SK-N-SH treated with all-trans-retinoic acid at 6 μM for 48 hours (cell line): ENCODE measurements around the gene PPP2R3C.
A peak's percentile ranks its signal among the peaks of the same experiment; 100 is the strongest.

Source experiments
- ATAC-seq: fragments of 200-7000 bp; cut with Tn5 transposase; 3 replicates; pipeline ENCODE4 v1.9.1; 2020; ENCODE audit warnings: mild to moderate bottlenecking, moderate library complexity
- ARNTL ChIP-seq: fragments of 450-650 bp; formaldehyde crosslinking; IDR thresholded peaks from 2 replicates; pipeline ENCODE4 v1.5.0; 2020; ENCODE audit warnings: low read depth, mild to moderate bottlenecking, moderate library complexity, borderline replicate concordance
- BACH2 ChIP-seq: fragments of 250-450 bp; sonication (Bioruptor Pico); IDR thresholded peaks from 2 replicates; pipeline ENCODE4 v1.9.0; 2021; ENCODE audit warnings: mild to moderate bottlenecking, borderline replicate concordance
- CREB5 ChIP-seq: fragments of 250-450 bp; sonication (Bioruptor Pico); IDR thresholded peaks from 2 replicates; pipeline ENCODE4 v1.5.1; 2020; ENCODE audit warnings: low read depth, mild to moderate bottlenecking, moderate library complexity
- CSDC2 ChIP-seq: fragments of 250-450 bp; sonication (Bioruptor Pico); IDR thresholded peaks from 2 replicates; pipeline ENCODE4 v1.5.0; 2020; ENCODE audit warnings: mild to moderate bottlenecking, moderate library complexity
- ESRRG ChIP-seq: fragments of 250-450 bp; sonication (Bioruptor Pico); IDR thresholded peaks from 2 replicates; pipeline ENCODE4 v1.6.1; 2021; ENCODE audit warnings: mild to moderate bottlenecking
- ISL1 ChIP-seq: fragments of 250-450 bp; sonication (Bioruptor Pico); IDR thresholded peaks from 2 replicates; pipeline ENCODE4 v2.1.2; 2022; ENCODE audit warnings: mild to moderate bottlenecking, moderate library complexity
- PPARA ChIP-seq: fragments of 250-450 bp; sonication (Bioruptor Pico); IDR thresholded peaks from 2 replicates; pipeline ENCODE4 v1.5.0; 2020; ENCODE audit warnings: mild to moderate bottlenecking, borderline replicate concordance
- RARB ChIP-seq: fragments of 250-450 bp; sonication (Bioruptor Pico); IDR thresholded peaks from 2 replicates; pipeline ENCODE4 v1.8.0; 2021; ENCODE audit warnings: mild to moderate bottlenecking, moderate library complexity
- SNAI2 ChIP-seq: fragments of 250-450 bp; sonication (Bioruptor Pico); IDR thresholded peaks from 2 replicates; pipeline ENCODE4 v1.5.0; 2020; ENCODE audit warnings: mild to moderate bottlenecking, moderate library complexity
- TCF4 ChIP-seq: fragments of 250-450 bp; sonication (Bioruptor Pico); IDR thresholded peaks from 2 replicates; pipeline ENCODE4 v1.8.0; 2021; ENCODE audit warnings: mild to moderate bottlenecking, moderate library complexity, borderline replicate concordance
- TOX ChIP-seq: fragments of 250-450 bp; sonication (Bioruptor Pico); IDR thresholded peaks from 2 replicates; pipeline ENCODE4 v1.8.0; 2021; ENCODE audit warnings: mild to moderate bottlenecking, moderate library complexity, borderline replicate concordance
- TSHZ2 ChIP-seq: fragments of 250-450 bp; sonication (Bioruptor Pico); IDR thresholded peaks from 2 replicates; pipeline ENCODE4 v1.5.0; 2020; ENCODE audit warnings: mild to moderate bottlenecking, moderate library complexity
- ZC3H10 ChIP-seq: fragments of 250-450 bp; sonication (Bioruptor Pico); IDR thresholded peaks from 2 replicates; pipeline ENCODE4 v1.5.1; 2021; ENCODE audit warnings: mild to moderate bottlenecking, moderate library complexity
- ZFP3 ChIP-seq: fragments of 250-450 bp; sonication (Bioruptor Pico); IDR thresholded peaks from 2 replicates; pipeline ENCODE4 v1.5.0; 2020; ENCODE audit warnings: mild to moderate bottlenecking, moderate library complexity
- ZNF565 ChIP-seq: fragments of 450-650 bp; formaldehyde crosslinking; conservative IDR thresholded peaks from 2 replicates; pipeline ENCODE4 v1.5.0; 2020; ENCODE audit warnings: low read depth, mild to moderate bottlenecking, moderate library complexity
- ZNF70 ChIP-seq: fragments of 450-650 bp; formaldehyde crosslinking; IDR thresholded peaks from 2 replicates; pipeline ENCODE4 v1.5.0; 2020; ENCODE audit warnings: mild to moderate bottlenecking, moderate library complexity
- ZNF8 ChIP-seq: fragments of 450-650 bp; formaldehyde crosslinking; IDR thresholded peaks from 2 replicates; pipeline ENCODE4 v1.5.0; 2020; ENCODE audit warnings: mild to moderate bottlenecking, moderate library complexity
- TF ChIP-seq, protein P1 (sequence below): fragments of 250-450 bp; sonication (Bioruptor Pico); IDR thresholded peaks from 2 replicates; pipeline ENCODE4 v1.8.0; 2020; ENCODE audit warnings: mild to moderate bottlenecking, moderate library complexity, borderline replicate concordance
- TF ChIP-seq, protein P2 (sequence below): fragments of 250-450 bp; sonication (Bioruptor Pico); IDR thresholded peaks from 2 replicates; pipeline ENCODE4 v1.5.1; 2021; ENCODE audit warnings: mild to moderate bottlenecking, moderate library complexity

PPP2R3C gene

GRCh38 chr14:35161231-35161630 lies 39.4 kb upstream of the PPP2R3C start:
- no peak for ATAC-seq
- TF ChIP-seq TSHZ2 (CRISPR knock-in tag) (no peak), ZFP3 (no peak), ZNF70 (CRISPR knock-in tag) (no peak), TCF4 (CRISPR knock-in tag) (no peak), TOX (CRISPR knock-in tag) (no peak), CSDC2 (no peak), ZNF565 (CRISPR knock-in tag) (no peak), CREB5 (no peak), RARB (CRISPR knock-in tag) (no peak)

DNA sequence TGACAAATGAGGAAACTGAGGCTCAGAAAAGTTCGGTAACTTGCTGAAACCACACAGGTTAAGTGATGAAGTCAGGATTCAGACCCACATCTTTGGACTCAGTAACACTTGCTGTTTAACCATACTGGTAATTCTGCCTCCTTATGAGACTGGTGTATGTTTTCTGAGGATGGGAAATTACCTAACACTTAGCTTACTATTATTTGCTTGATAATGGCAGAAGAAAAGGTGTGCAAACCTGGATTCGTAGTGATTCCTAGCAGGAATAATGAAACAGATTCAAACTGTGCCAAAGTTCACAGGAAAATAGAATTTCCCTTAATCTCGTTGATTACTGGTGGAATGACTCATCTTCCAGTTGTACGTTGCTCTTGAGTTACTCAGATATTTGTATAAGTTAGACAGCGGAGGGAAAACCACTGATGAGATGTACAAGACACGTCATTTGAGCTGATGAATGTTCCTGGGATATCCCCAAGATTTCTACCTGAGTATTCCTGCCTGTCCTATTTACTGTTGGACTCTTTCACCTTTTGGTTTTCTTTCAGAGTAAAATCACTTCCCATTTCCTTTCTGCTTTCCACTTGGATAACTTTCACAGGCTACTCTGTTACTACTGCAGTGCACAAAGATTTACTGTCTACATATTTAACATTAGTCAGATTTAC lies 38.1 kb upstream of the PPP2R3C start:
- TF ChIP-seq PPARA (CRISPR knock-in tag) (no peak), CREB5 (no peak), ISL1 (CRISPR knock-in tag) (0 out of 2 replicates have a peak, but pooled peaks have one; percentile 5)
- TF ChIP-seq, protein P1, sequence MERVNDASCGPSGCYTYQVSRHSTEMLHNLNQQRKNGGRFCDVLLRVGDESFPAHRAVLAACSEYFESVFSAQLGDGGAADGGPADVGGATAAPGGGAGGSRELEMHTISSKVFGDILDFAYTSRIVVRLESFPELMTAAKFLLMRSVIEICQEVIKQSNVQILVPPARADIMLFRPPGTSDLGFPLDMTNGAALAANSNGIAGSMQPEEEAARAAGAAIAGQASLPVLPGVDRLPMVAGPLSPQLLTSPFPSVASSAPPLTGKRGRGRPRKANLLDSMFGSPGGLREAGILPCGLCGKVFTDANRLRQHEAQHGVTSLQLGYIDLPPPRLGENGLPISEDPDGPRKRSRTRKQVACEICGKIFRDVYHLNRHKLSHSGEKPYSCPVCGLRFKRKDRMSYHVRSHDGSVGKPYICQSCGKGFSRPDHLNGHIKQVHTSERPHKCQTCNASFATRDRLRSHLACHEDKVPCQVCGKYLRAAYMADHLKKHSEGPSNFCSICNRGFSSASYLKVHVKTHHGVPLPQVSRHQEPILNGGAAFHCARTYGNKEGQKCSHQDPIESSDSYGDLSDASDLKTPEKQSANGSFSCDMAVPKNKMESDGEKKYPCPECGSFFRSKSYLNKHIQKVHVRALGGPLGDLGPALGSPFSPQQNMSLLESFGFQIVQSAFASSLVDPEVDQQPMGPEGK (CRISPR knock-in tag): no peak
- TF ChIP-seq, protein P2, sequence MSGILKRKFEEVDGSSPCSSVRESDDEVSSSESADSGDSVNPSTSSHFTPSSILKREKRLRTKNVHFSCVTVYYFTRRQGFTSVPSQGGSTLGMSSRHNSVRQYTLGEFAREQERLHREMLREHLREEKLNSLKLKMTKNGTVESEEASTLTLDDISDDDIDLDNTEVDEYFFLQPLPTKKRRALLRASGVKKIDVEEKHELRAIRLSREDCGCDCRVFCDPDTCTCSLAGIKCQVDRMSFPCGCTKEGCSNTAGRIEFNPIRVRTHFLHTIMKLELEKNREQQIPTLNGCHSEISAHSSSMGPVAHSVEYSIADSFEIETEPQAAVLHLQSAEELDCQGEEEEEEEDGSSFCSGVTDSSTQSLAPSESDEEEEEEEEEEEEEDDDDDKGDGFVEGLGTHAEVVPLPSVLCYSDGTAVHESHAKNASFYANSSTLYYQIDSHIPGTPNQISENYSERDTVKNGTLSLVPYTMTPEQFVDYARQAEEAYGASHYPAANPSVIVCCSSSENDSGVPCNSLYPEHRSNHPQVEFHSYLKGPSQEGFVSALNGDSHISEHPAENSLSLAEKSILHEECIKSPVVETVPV (CRISPR knock-in tag): no peak
- peak; percentile 92 for ATAC-seq

DNA sequence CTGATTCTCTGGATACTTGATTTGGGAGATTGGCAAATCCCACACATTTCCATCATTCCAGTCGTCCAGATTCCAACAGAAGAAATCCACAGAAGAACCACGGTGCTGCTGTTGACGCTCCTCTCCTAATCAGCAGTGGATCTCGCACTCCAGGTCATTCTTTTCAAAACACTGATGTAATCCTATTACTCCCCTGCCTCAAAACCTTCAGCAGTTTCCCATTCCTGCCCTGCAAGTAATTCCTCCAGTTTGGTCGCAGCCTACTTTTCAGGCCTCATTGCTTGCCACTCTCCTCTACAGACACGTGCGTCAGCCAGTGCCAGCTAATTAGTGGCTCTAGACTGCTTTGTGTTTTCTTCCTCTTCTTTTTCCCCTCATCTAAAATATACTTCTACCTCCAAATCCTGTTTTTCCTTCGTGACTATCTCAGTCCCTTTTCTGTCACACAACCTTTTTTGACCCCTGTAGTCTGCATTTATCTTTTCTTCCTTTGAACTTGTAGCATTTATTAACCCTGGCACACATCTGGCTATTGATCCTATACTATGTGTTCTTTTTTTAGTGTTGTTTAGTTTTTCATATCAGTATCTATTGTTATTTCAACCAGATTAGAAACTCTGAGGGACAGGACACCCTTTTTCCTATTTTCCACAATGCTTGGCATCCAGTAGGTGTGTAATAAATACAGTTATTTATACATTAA lies 37.3 kb upstream of the PPP2R3C start:
- no peak for ATAC-seq
- TF ChIP-seq ZNF565 (CRISPR knock-in tag) (no peak), SNAI2 (CRISPR knock-in tag) (no peak), PPARA (CRISPR knock-in tag) (no peak), RARB (CRISPR knock-in tag) (no peak), CSDC2 (no peak), ZC3H10 (CRISPR knock-in tag) (no peak), ZNF8 (no peak), BACH2 (CRISPR knock-in tag) (no peak), ARNTL (CRISPR knock-in tag) (no peak), ESRRG (CRISPR knock-in tag) (no peak)
- TF ChIP-seq, protein P1 (CRISPR knock-in tag): no peak
